ENCODE data around the gene ACACA.

Gene ACACA

DNA sequence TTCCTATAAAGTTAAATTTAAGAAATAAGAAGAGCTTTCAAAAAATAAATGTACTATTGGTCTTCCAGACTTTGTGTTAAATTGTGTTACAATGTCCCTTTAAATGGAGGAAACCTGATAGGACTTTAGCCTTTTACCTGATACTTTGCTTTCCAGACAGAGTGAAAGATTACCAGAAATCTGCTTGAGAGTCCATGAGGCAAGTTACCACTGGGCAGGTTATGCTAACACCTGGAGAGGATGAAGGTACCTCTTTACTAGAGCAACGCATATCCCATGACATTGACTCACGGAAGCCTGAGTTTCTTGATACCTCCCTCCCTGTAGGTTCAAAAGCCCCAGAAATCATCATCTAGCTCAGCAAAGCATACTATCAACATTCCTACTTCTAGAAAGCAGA, 174.7 kb downstream of the ACACA start:
- DNase-seq, result no peak

DNA sequence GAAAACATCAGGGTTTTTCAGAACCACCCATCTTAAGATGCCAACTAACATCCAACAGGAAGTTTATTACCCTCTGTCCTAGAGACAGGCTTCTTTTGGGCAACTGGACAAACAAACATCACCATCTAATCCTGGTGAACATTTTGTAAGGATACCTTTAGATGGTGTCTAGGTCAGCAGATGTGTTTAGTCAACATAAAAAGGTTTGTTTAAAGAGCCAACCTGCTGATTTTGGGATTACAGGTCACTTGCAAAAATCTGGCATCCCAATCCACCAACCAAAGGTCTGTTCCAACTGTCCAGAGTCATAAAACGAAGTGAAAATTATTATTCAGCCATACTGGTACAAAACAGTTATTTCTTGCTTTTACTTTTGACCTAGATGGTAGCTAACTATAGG, 176.0 kb downstream of the ACACA start:
- no peak for DNase-seq

DNA sequence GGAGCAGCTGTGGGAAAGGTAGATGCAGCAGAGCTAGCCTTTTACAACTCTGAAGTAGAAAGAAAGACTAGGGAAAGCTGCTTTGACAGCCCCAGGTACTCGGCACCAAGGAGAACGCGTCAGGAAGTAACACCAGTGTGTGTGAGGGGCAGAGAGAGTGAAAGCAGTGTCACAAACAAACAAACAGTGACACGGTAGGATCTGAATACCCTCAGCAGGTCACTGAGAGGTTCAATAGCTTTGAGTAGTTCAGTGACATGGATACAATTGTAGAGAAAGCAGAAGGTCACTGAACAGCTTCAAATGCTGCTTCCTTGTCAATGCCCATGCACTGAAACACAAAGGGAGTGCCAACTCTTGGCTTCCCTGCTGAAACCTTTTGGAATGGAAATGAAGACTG, 181.2 kb downstream of the ACACA start:
- DNase-seq, result peak in 1 of 51 donors; percentile 13

DNA sequence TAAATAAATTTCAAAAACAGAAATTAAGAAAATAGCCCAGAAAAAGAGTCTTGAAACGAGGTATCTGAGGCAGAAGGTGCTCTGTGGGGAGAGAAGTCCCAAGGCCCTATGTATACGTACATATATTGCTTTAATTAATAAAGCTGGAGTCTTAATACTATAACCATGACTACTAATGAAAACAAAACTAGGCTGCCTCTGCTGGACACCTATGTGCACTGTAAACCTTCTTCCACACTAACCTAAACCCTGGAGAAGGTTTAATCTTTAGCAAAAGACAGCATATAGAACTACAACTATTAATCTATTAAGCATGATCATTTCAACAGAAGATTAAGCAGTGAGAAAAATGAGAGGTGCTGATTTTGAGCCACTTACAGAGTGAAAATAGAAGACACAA, 184.8 kb downstream of the ACACA start:
- DNase-seq, result no peak

DNA sequence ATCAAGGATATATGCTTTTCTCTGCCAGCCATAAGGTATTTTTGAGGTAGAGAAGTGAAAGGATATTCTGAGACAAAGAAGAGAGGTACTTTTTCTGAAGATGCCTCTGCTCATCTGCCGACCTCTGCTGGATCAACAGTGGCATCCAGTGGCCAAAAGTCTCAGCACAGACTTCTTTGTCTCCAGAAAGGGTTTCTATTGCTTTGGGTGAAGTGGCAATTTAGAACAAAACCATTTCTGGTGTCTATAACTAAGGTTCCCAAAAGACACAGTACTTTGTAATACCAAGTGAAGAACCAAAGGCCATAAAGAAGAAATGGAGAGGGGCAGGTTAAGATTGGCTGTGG, 186.1 kb downstream of the ACACA start:
- DNase-seq, result peak in 20 of 51 donors; percentile 0 to 71 (median 14)

DNA sequence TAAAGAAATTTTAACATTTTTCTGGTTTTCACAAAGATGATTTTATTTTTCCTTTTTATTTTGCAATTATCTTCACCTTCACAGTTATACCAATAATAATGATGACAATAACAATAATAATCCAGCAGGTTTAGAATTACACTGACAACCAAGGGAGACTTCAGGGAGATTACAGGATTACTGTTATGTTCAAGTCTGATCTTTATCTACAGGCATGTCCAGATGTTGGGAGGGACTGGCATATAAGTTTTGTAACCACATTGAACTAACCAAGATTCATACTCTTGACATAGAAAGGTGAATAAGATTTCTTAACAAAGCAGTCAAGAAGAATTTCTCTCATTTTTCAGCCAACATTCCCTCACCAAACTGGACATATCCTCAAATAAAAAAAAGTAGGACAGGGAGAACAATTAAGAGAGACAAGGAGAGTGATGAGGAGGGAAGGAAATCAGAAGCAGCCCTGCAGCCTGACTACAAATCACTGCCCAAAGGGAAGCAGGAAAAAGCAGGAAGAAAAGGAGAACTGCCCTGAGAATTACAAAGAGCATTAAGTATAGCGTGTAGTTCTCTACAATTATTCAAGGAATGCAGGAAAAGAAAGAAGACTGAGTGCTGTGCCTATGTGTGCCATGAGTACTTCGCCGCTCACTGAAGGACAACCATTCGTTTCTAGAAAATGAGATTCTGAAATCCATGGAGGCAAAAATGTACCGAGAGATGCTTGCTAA, 186.6 kb downstream of the ACACA start:
- DNase-seq, result no peak

DNA sequence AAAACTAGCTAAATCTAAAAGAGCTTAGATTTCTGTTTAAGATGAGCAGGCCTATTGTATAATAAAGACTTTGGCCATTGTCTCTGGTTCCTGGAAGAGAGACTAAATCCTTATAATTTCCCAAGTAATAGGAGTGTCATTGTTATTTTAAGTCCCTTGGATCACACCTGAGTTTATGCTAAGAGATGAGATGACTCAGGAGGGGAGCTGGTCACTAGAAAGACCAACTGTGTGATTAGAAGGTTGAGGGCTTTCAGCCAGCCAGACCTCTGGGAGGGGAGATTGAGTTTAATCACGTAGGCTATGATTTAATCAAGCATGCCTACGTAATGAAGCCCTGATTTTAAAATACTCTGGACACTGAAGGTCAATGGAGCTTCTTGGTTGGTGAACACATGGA, 187.8 kb downstream of the ACACA start:
- DNase-seq, result no peak

DNA sequence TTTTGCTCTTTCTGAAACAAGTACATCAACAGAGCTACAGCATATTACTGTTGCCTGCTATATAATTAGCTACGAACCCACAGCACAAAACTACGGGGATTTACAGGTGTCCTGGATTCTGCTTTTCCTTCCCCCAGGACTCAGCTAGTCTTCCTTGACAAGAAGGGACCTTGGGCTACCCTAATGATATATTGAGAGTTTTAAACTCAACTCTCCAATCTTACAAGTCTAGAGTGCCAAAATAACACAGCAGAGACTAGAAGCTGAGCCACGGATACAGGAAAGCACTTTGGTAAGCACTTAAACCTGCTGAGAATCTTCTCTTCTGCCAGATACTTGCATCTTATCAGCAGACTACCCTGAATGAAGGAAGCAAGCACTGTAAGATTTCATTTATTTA, 192.2 kb downstream of the ACACA start:
- DNase-seq, result no peak

DNA sequence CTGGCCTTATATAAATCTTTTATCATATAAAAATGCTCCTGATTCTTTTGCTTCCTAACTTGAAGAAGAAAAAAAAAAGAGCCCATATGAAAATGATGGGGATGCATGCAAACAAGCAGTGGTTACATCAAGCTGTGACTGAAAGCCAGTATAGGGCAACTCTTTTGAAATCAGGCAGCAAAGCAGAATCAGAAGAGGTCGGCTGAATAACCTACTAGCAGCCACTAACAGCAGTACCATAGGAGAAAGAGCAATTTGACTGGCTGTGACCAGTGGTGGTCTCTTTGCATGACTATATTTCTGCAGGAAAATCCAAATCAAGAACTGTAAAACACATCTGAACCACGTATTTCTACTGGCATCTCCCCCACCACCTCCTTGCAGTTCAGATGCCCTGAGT, 192.7 kb downstream of the ACACA start:
- no peak for DNase-seq

DNA sequence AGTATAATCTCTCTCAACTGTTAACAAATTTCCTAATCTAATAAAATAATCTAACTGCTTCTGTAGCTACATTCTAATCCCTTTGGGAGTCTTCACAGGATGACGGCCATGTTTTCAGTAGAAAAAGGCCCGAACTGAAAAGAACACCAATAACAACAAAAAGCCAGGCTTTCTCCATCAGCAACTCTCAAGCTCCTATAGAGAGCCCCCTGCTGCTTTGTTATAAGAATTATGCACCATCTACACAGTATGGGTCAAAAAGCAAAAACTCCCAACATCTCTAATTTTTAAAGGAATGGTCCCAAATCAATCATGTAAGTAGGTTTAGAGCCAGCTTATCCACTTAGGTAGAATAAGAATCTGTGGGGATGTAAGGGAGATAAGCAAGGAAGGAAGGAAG, 194.5 kb downstream of the ACACA start:
- no peak for DNase-seq

DNA sequence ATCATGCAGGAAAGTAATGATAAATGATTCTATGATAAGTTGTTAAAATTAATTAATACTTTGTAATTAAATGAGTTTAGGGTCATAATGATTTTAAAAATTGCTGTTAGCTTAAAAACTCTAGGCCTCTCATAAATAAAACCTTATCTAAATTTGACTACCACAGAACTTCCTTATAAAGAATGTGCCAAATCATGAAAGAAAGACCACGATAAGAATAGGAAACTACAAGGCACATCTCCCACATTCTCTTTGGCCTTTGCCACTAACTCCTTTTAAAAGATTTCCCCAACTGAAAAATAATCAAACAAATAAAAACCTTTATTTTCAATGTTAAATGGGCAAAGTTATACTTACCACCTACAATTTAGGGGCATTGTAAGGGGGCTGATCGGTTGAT, 195.5 kb downstream of the ACACA start:
- DNase-seq, result no peak

DNA sequence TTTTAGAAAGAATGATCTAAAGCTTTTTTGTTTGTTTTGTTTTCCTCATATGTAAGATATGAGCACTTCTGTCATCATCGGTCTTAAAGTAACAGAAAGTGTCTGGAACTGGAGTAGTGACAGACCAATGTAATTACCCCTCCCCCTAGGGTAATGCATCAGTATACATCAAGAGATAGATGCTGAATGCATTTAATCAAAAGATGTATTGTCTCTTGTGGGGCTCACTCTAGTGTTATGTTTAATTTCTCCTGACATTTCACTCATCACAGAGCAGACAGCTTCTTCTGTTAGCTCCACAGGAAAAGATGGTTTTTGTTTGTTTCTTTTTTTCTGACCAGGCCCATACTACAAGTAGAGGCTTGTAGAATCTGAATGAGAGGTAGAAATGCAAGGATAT, 199.5 kb downstream of the ACACA start:
- no peak for DNase-seq

DNA sequence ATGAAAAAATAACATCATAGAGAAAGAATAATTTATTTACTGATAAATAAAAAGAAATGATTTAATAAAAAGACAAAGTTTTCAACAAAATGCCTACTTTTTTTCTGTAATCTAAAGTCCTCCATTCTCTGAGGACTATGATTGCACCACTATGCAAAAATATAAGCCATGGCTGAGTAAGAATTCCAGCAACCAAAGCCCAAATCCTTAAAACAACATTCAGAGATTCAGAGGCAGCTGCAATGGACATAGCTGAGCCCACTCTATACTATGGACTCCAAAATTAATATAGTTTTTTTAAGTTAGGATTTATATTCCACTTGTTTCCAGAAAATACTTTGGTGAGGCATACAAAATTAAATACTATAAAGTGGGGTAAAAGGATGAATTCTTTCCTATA, 200.3 kb downstream of the ACACA start:
- DNase-seq, result no peak

DNA sequence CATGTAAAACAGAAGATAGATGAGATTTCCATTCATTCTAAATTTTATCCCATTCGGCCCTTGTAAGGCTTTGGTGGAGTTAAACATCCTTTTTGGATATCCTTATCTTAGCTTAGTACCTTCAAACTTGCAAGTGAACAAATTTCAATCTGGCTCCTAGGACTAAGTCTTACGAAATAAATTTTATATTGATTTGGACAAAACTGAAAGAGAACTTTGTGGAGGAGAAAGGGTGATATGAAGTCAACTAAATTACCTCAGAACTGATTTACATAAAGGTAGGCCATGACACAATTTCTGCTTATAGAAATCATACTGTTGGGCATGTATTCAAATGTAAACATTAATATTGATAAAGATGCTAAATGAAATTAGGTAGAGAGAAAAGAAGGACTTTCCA, 206.1 kb downstream of the ACACA start:
- DNase-seq, result no peak

DNA sequence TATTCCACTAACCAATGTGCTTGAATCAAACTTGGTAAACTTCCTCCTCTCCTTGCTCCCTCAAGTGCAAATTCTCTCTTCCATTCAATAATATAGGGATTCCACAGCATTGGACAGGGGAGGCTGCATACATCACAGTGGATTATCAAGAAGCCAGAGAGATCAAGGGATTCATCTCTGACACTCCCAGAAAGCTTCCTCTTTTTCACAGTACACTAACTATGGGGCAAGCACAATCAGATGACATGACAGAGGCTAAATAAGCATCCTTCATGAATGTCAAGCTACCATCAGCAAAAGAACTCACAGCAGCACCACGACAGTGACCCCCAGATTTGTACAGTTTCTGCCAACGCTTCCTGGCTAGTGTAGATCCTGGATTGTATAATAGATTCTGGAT, 209.3 kb downstream of the ACACA start:
- no peak for DNase-seq

DNA sequence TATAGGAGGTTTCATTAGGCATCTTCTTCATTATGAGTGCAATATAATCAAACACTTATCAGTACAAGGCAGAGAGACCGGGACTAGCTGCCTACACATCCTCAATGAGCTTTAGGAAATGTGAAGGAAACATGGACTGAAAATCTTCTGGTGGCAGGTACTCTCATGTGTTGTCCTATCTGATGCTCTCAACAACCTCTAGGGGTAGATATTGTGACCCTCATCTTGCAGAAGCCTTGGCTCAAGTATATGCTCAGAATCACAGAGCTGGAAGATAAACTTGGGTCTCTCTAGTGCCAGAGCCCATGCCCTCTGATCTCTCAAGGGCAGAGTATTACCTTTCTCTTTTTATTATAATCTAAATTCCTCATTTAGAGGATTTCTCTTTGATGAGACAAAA, 212.4 kb downstream of the ACACA start:
- DNase-seq, result no peak

DNA sequence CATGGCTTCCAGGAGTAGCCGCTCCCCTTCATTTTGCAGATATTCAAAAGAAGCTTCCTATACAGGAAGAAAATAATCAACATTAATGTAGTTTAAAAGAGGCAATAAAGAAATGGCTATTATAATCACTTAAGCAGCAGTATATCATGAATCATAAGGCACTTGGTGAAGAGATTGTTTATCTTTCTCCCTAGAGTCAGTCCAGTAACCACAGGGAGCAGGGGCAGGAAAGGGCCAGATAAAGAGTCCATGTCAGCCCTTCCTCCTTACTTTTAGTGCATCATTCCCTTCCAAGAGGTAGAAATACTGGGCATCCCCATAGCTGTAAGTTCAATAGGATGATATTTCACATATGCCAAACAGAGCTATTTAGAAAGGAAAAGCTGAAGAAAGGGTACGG, 215.4 kb downstream of the ACACA start:
- no peak for DNase-seq

DNA sequence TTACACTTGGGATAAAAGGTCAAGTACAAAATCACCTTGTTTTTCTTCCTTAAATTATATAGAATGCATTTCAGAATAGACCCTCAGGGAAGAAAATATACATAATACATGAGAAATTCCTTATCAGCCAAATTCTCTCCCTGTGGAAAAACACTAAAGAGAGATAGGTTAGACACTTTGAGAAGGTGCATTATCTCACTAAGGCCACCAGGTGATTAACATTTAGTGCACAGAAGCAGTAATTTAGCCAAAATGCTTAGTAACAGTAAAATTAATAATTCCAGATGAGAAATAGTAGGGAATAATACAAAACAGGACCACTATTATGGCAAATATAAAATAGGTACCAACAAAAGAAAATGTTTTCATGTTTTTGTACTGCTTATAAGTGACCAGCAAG, 216.1 kb downstream of the ACACA start:
- no peak for DNase-seq

DNA sequence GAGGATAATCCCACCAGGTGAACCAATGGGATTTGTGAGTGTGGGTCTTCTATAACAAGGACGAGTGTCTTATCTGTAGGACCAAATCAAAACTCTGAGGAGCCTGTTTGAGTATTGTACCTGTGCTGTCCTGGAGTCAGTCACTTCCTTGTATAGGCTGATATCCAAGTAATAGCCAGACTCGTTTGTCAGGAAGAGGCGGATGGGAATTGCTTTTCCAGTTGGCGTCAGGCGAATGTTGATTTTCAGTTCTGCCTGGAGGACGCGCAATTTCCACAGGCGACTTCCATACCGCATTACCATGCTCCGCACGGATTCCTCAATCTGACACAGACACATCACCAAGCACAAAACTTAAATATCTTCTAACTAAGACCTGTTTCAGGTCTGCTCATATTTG, 218.5 kb downstream of the ACACA start:
- no peak for DNase-seq

DNA sequence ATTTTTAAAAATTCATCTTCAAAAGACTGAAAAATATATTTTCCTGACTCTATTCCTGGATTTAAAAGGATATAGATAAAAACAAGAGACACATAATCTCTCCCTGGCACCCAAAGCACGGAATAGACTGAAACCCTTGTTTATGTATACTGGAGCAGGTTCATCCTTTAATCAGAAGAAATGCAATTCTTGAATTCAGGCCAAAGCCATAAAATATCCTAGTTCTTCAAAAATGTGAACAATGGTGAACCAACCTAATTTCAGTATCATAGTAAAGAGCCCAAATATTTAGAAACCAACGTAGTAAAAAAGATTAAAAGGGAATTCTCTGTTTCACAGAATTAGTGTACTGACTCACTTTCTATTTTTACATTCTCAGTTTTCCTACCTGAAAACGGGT, 219.4 kb downstream of the ACACA start:
- no peak for DNase-seq

DNA sequence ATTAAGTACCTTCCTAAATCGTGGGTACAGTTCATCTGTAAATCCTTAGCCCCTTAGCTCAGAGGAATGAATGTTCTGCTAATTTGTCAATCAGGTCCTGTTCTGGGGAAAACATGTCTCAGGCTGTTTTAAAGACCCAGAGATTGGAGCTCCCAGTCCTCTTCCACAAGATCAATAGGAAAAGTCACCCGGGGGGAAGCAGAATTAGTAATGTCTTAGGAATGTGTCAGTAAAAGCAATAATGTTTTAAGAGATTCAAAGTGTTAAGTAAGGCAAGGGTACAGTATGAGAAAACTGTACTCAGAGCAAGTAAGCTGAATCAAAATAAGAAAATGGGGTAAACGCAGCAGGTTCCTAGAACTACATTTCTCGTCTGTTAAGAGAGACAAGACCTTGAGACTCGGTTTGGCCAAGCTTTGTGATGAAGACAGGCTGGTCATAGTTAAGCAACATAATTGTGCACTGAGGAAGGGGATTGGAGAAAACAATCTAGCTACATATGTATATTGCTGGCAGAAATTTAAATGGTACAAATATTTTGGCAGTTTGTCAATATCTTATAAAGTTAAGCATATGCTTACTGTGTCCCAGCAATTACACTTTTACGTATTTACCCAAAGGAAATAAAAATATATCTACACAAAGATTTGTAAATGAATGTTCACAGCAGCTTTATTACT, 223.7 kb downstream of the ACACA start:
- DNase-seq, result no peak

DNA sequence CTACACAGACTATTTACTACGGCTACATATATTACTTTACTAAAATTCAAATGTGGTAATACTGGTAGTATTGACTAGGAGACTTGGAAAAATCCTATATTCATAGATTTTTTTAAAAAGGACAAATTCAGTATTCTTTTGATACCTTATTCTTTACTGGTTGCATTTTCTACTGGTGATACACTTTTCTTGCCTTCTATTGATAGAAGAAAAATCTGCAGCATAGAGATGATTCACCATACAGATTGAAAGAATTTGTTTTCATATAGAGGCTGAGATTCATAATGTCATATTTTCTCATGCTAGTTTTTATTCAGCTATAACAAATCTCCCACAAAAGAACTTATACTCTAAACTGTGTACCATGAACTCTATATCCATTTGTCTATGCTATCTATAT, 226.3 kb downstream of the ACACA start:
- DNase-seq, result no peak

DNA sequence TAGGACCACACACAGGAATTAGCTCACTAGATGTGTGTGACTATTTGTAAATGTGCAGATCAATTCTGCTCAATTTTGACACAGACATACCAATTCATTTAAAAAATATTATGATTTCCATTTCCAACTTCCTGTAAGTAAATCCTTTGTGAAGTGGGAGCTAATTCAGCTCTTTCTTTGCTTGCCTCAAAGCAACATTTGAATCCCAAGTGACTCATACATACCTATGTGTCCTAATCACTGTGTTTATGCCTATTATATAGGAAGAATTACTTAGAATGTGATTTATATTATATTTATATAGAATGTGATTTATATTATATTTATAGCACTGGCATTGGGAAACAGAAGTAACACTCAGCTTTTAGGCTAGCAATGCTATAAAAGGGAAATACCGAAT, 226.7 kb downstream of the ACACA start:
- no peak for DNase-seq
